Subcutaneous adipose tissue (tissue), 4 donors: Measurements from ENCODE around the gene HOXD8. TPM values are rescaled to one million over a fixed set of nuclear protein-coding genes. Genes with fewer than 3 reads are reported as not detected.

Experiments
- total RNA-seq, 4 donors: library from RNA; depleted of rRNA; stranded (reverse); fragments of >200 nt; gene quantifications; one replicate each; pipeline ENCODE4 v1.1.0, GENCODE V29; 2016
- TF ChIP-seq, protein P1 (sequence below): fragments of 450-650 bp; IDR thresholded peaks from one replicate; pipeline ENCODE4 v1.5.1; 2016; ENCODE audit warnings: low read depth, mild to moderate bottlenecking, control low read depth, antibody characterized with exemption, moderate library complexity

Gene HOXD8
- total RNA-seq, 4 donors from 2014 or later = 8.0 to 24.5 (median 14.4) TPM

DNA sequence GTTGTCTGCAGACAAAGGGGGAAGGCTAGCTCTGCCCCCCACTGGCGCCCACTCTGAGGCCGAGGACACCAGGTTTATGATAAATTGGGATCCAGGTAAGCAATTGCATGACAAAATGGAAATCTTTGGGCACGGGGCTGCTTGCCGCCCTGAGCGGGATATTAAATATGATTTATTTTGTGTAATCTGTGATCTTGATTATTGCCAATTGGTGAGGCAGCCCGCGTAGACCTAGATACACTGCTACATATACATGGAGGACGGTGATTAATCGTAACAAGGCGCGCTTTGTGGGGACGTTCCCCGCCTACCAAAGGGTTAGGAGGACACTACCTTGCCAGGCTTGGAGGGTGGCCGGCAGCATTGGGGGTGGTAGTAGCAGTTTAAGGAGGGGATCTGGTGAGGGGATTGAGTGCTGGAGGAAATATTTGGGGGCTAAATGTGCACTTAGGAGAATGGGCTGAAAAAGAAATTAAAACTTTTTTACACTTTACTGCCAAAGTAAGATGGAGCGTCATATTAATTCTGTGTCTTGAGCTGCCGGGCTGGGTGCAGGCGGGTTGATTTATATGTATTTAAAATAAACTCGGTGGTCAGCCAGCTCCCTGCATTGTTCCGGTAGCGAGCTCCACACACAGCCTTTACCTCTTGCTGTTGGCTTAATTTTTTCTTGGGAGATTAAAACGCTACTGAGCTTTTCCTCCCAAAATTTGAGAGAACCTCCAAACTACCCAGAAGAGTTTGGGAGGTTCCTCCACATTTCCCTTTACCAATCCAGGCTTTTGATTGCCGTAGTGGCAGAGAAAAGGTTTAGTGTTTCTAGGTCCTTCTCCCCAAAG lies 31.7 kb downstream of the HOXD8 start:
- TF ChIP-seq, protein P1, sequence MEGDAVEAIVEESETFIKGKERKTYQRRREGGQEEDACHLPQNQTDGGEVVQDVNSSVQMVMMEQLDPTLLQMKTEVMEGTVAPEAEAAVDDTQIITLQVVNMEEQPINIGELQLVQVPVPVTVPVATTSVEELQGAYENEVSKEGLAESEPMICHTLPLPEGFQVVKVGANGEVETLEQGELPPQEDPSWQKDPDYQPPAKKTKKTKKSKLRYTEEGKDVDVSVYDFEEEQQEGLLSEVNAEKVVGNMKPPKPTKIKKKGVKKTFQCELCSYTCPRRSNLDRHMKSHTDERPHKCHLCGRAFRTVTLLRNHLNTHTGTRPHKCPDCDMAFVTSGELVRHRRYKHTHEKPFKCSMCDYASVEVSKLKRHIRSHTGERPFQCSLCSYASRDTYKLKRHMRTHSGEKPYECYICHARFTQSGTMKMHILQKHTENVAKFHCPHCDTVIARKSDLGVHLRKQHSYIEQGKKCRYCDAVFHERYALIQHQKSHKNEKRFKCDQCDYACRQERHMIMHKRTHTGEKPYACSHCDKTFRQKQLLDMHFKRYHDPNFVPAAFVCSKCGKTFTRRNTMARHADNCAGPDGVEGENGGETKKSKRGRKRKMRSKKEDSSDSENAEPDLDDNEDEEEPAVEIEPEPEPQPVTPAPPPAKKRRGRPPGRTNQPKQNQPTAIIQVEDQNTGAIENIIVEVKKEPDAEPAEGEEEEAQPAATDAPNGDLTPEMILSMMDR = no peak

DNA sequence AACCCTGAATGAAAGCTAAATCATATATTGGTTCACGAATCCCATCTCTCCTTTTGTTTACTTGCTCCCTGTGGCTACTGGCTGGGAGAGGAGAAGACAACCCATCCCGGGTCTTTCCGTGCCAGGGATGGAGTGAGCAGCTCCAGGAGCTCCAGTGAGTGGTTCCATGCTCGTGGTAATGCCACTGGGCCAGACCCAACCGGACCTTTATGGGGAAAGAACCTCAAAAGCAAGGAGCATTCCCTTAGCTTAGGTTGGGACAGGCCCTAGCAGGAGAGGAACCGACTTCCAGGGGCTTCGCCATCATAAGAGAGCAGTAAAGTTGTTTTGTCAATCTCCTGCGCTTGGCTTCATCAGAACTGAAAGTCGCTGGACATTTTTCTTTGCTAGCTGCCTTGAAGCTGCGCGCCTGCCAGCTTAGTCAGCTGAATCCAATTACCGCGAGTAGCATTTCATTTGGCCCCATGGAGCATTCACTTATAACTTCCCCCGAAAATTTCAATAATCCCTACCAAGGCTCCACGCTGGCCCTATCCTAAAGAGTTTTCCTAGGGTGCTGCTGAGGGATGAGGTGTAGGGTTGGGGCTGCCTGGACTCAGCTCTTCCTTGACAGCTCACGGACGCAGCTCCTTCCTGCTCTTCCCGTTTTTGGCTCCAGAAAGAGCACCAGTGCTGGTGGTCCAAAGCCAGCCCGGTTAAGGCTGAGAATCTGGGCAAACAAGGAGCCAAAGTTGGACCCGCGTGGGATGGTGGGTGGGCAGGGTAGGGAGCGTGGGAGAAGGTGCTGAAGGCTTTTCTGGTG lies 32.5 kb downstream of the HOXD8 start:
- TF ChIP-seq, protein P1 = no peak

DNA sequence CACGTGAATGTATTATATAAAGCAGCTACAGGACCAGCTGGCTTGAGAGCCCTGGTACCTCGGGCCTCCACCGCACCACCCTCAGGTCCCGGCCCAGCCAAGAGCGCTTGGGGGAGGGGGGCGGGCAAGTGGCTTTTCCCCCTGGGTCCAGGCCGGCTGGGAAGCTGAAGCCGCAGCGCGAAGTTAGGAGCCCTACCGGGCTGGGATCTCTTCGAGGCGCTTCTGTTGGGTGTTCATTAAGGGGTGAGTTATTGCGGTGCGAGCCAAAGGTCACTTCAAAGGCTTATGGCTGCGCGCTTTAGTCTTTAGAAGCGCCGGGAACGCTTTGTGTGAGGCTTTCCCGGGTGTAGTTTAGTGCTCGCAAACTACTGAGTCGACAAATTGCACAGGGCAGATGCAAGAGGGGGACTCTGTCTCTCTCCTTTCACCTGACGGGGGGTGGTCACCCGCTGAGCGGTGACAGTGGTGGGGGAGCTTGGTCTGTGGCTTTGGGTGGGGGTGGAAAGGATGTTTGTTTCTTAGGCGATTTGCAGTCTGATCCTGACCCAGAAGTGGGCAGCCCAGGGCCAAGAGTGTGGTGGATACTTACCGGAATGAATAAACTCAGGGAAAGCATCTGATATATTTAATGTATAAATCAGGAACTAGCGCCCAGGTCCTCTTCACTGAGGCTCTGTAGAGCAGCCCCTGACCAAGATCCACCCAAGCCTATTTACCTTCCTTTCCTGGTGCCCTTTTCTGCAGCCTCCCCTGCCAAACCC lies 33.6 kb downstream of the HOXD8 start:
- TF ChIP-seq, protein P1 = no peak

DNA sequence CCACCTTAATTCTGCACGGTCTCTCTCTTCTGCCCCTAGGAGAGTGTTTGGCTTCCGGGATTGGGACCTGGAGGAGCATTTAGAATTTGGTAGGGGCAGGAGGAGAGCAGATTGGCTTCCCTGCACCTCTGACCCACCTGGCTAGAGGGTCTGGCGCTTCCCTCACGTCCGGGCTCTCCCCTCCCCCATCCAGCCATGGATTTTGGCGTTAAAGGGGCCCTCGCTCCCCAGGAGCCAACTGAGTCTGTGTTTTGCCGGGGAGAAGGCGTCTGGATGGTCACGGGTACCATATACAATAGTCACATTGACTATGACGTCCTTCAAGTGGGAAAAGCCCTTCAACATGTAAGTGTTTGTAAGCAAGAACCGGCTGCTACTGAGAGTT lies 34.2 kb downstream of the HOXD8 start:
- TF ChIP-seq, protein P1 = no peak

DNA sequence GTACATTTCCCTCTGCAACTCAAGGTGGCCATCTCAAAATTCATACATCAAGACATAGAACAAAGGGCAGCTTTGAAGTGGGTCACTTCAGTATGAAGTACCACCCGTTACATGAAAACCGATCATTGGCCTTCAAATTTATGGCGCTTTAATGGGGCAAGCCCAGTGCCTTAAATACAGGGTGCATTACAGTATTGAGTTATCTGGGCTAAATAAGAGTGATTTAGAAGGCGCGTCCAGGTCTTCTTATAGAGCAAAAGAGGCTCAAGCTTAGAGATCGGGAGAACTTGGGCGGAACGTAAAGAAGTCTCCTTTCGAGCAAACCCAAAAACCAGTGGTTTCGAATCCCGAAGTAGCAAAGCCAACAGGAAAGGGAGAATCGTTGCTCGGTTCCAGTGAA lies 34.7 kb downstream of the HOXD8 start:
- TF ChIP-seq, protein P1 = no peak

DNA sequence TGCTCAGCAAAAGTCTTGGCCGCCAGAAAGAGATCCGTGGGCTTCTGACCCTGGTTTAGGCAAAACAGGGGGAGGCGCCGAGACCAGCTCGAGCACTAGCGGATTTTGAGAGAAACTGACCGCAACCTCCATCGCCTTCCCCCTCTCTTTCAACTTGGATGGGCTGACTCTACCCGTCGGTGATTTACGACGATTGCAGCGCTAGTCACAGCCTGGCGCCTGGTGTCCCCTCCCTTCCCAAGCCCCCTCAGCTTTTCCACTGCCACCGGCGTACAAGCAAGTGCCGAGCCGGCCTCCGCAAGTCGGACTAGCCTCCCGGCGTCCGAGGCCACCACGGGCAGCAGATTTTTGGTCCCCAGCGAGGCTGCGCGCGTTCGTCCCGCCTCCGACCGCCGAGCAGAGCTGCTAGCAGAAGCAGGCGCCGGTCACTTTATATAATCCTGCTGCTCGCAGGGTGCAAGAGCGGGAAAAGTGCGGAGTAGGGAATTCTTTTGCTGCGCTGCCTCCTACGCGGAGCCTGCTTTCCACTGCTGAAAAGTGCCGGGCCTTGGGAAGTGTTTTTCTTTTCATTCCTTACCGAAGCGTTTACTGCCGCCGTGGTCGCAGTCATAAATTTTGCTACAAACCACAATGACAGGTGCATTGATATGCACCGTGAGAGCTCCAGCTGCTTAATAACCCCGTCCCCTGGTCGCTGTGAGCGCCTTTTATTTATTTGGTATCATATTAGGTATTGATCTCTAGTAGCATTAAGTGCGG lies 35.3 kb downstream of the HOXD8 start:
- TF ChIP-seq, protein P1 = no peak
